GM21390 (cell line): ENCODE measurements around the gene BFSP1.

Source experiments
- ATAC-seq: cut with Tn5 transposase; IDR thresholded peaks from one replicate; pipeline ENCODE4 v1.9.1; 2021; ENCODE audit not compliant: unreplicated experiment

Gene BFSP1

GRCh38 chr20:17469246-17470030 lies 61.7 kb downstream of the BFSP1 start:
- no peak for ATAC-seq

- ATAC-seq = no peak
Measured at GRCh38 chr20:17468073-17468840, 62.9 kb downstream of the BFSP1 start.

DNA sequence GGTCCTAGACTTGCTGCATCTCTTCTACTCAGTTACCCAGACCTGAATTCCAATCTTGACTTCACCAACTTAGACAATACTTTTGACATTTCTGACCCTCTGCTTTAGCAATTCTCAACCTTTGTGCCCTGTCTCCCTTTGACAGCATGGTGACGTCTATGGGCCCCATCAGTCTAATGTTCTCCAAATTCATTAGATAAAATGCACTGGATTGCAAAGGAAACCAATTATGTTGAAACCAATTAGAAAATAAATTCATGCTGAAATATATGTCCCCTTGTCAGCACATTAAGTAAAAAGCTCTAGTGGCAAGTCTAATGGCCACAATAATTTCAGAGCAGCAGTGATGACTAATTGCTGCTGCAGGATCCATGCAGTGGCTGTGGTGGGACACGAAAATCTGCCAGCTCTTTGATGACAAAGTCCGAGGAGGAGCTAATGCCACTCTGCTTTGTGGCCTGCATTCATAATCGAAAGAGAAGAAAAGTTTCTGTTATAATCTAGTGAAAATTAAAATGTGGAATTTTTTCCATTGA lies 64.0 kb downstream of the BFSP1 start:
- no peak for ATAC-seq

DNA sequence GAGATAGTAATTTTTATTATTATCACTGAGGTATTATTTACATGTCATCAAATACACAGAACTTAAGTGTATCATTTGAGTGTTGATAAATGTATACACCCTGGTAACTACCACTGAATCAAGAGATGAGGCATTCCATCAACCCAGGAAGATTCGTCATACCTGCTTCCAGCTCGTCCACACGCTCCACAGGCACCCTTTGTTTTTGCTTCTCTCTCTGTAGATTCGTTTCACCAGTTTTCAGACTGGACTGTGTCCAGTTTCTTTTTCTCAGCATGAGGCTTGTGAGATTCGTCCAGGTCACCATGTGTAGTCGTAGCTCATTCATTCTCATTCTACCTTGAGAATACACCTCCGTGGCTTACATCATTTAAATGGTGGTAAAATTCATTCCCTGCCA lies 64.5 kb downstream of the BFSP1 start:
- no peak for ATAC-seq

DNA sequence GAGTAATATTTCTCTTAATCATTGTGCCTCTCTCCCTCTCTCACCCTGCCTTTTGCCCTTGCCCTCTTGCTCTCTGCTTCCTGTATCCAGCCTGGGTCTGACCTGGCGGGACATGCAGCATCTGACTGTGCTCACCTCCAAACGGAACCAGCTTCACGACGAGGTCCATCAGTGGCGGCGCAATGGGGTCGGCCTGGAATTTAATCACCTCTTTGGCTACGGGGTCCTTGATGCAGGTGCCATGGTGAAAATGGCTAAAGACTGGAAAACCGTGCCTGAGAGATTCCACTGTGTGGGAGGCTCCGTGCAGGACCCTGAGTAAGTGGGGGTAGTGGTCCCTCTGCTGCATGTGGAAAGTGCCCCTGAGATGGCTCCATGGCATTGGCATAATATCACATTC lies 65.9 kb downstream of the BFSP1 start:
- no peak for ATAC-seq

DNA sequence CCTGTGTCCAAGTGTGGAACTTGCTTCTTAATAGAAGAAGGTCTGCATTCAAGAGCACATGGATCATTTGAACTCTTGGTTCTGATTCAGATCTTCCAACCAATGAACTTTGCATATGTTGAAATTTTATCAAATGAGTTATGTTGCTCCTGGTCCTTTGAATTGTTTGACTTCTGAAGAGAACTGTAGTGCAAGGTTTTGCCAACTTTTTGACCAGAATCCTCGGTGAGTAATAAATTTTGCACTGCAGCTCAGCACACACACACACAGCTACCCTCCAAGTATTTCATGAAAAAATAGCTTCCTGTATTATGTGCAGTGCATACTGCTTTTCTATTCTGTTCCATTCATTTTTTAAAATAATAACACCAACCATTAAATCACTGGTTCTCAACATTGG lies 67.5 kb downstream of the BFSP1 start:
- no peak for ATAC-seq

- ATAC-seq = no peak
Measured at GRCh38 chr20:17461941-17462340, 69.2 kb downstream of the BFSP1 start.

GRCh38 chr20:17460119-17460518 lies 71.1 kb downstream of the BFSP1 start:
- ATAC-seq = no peak

- no peak for ATAC-seq
Measured at GRCh38 chr20:17457588-17458190, 73.5 kb downstream of the BFSP1 start.

- no peak for ATAC-seq
Measured at GRCh38 chr20:17457079-17457478, 74.1 kb downstream of the BFSP1 start.

DNA sequence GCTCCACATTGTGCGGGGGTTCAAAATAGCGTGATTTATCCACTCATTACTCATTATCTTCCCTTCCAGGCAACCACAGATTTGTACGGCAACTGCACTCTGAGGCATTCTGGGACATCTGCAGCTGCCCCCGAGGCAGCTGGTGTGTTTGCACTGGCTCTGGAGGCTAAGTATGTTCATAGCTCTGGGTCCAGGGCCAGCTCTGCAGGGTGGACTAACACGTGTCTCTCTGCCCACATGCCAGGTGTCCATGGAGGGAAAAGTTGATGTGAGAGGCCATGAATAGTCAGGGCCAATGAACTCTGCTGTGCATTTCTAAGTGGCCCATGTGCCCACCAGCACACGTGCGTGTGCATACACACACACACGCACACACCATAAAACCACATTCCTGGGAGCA lies 74.9 kb downstream of the BFSP1 start:
- ATAC-seq = no peak

DNA sequence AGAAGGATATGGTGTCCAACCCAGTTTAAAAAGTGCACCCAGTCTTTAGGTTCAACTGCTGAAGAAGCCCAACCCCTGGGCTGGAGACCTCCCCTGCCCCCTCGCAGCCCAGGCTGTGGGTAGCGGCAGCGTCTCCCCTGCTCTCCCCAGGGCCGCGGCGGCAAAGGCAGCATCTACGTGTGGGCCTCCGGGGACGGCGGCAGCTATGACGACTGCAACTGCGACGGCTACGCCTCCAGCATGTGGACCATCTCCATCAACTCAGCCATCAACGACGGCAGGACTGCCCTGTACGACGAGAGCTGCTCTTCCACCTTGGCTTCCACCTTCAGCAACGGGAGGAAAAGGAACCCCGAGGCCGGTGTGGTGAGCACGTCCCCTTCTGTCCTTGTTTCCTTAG lies 77.6 kb downstream of the BFSP1 start:
- no peak for ATAC-seq

DNA sequence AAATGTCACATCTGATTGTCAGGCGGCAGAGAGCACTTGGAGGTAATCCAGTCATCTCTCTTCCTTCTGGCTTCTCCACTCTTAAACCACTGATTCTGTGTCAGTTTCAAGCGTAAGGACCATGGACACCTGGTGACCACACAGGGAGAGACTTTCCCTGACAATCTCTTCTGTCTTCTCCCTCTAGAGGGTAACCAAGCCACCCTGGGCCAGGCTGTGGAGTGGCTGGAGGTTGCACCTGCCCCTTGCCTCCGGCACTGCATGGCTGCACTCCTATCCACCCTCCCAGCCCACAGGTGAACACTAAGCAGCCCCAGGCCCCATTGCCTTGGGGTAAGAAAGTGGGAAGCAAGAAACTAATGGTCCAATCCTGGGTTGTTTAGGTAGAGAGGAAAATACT lies 78.7 kb downstream of the BFSP1 start:
- no peak for ATAC-seq

- no peak for ATAC-seq
Measured at GRCh38 chr20:17449031-17449430, 82.1 kb downstream of the BFSP1 start.

- ATAC-seq = no peak
Measured at GRCh38 chr20:17448071-17448470, 83.1 kb downstream of the BFSP1 start.

DNA sequence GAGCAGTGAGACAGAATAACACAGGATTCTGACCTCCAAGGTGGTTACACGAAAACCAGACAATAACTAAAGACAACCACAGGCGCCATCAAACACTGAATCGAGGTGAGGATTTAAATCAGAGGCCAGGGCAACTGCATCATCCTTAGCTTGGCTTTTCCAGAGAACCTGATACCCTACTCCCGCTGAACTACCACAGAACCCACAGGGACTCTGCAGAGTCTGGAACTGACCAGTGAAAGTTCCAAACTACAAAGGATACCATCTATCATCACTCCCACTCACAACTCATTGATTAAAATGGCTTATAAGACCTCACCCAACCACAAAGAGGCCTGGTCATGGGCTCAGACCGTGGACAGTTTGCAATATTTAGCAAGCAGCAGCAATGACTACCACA lies 85.0 kb downstream of the BFSP1 start:
- no peak for ATAC-seq

GRCh38 chr20:17445543-17445942 lies 85.6 kb downstream of the BFSP1 start:
- ATAC-seq = no peak

DNA sequence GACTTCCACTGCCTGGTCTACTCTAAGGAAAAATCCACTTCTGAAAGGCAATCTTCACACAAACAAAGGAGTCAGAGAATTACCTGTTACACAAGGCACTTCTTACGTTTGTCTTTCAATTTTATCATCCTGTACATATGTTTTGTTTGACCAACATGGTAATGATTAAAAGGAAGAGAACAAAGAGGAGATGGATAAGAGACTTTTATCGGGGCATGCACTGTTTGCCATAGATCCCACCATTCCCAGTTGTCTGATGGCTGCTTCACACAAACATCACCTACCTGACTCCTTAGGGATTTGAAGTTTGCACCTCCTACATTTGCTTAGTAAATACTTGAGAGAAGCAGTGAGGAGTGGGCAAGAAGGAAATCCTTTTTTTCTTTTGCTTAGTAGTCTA lies 87.1 kb downstream of the BFSP1 start:
- no peak for ATAC-seq
